HEK293 (cell line): ENCODE data around the gene SURF1.

Experiments used
- CTCF ChIA-PET: fragments of 350-600 bp; formaldehyde crosslinking; extraction: SDS; loops from one replicate; lab custom pipeline; 2021; ENCODE audit warnings: antibody characterized with exemption; lab: Yijun Ruan, JAX
- POLR2A ChIA-PET: fragments of 300-600 bp; formaldehyde crosslinking; extraction: SDS; loops from one replicate; lab custom pipeline; 2020; ENCODE audit warnings: antibody characterized with exemption, inconsistent platforms; lab: Yijun Ruan, JAX
- H3K27ac ChIP-seq: fragments of 200-500 bp; sonication (Bioruptor generic); 2 replicates; pipeline ENCODE4 v1.5.1; 2014; ENCODE audit warnings: low read depth, low read length, control low read depth, inconsistent platforms; ENCODE audit errors: extremely low read depth
- H3K36me3 ChIP-seq, 2 experiments: fragments of 200-500 bp in 1 of 2; sonication (Bioruptor generic) in 1 of 2; 1 replicate in 1 of 2; 2 replicates in 1 of 2; pipeline ENCODE4 v1.5.1; 2014 to 2017; ENCODE audit warnings: inconsistent platforms in 2 of 2, low read length in 2 of 2; ENCODE audit not compliant: control insufficient read depth in 2 of 2, insufficient read depth in 1 of 2
- H3K4me1 ChIP-seq: fragments of 200-500 bp; sonication (Bioruptor generic); 2 replicates; pipeline ENCODE4 v1.5.1; 2014; ENCODE audit warnings: mild to moderate bottlenecking, low read length, inconsistent platforms; ENCODE audit not compliant: control insufficient read depth, insufficient read depth
- H3K4me3 ChIP-seq: 2 replicates; pipeline ENCODE4 v1.5.1; 2011; ENCODE audit warnings: low read depth, mild to moderate bottlenecking, control low read depth, low read length, moderate library complexity
- H3K9me3 ChIP-seq: fragments of 200-500 bp; sonication (Bioruptor generic); 2 replicates; pipeline ENCODE4 v1.5.1; 2014; ENCODE audit warnings: low read depth, low read length, inconsistent platforms; ENCODE audit not compliant: control insufficient read depth, insufficient read depth
- HOXA7 ChIP-seq: sonication (generic); formaldehyde crosslinking; IDR thresholded peaks from 2 replicates; pipeline ENCODE4 v1.8.1; 2022; ENCODE audit warnings: missing genetic modification reagents, borderline replicate concordance
- PRDM1 ChIP-seq: fragments of 450-650 bp; formaldehyde crosslinking; IDR thresholded peaks from 2 replicates; pipeline ENCODE4; 2016; ENCODE audit warnings: missing biosample characterization, missing genetic modification characterization
- ZBTB44 ChIP-seq: fragments of 450-650 bp; IDR thresholded peaks from 2 replicates; pipeline ENCODE4 v1.5.1; 2018; ENCODE audit warnings: missing biosample characterization, mild to moderate bottlenecking, missing genetic modification characterization
- ZFP37 ChIP-seq: fragments of 450-650 bp; formaldehyde crosslinking; IDR thresholded peaks from 2 replicates; pipeline ENCODE4 v1.5.1; 2016; ENCODE audit warnings: missing biosample characterization, missing genetic modification characterization
- ZNF146 ChIP-seq: fragments of 450-650 bp; formaldehyde crosslinking; IDR thresholded peaks from 2 replicates; pipeline ENCODE4 v1.5.1; 2016; ENCODE audit warnings: missing biosample characterization, missing genetic modification characterization
- ZNF426 ChIP-seq: fragments of 450-650 bp; formaldehyde crosslinking; IDR thresholded peaks from 2 replicates; pipeline ENCODE4 v1.5.1; 2017; ENCODE audit warnings: missing biosample characterization, missing genetic modification characterization, mild to moderate bottlenecking, inconsistent platforms, moderate library complexity
- ZNF488 ChIP-seq: fragments of 450-650 bp; formaldehyde crosslinking; IDR thresholded peaks from 2 replicates; pipeline ENCODE4 v1.5.1; 2016; ENCODE audit warnings: missing biosample characterization, missing genetic modification characterization
- ZNF623 ChIP-seq: fragments of 450-650 bp; formaldehyde crosslinking; IDR thresholded peaks from 2 replicates; pipeline ENCODE4 v1.5.1; 2016; ENCODE audit warnings: missing biosample characterization, missing genetic modification characterization
- TF ChIP-seq, protein P1 (sequence below): fragments of 450-650 bp; formaldehyde crosslinking; IDR thresholded peaks from 2 replicates; pipeline ENCODE4 v1.5.1; 2016; ENCODE audit warnings: missing biosample characterization, missing genetic modification characterization
- TF ChIP-seq, protein P2 (sequence below): fragments of 450-650 bp; formaldehyde crosslinking; IDR thresholded peaks from 2 replicates; pipeline ENCODE4 v1.5.1; 2016; ENCODE audit warnings: missing biosample characterization, missing genetic modification characterization
- TF ChIP-seq, protein P3 (sequence below): fragments of 450-650 bp; formaldehyde crosslinking; IDR thresholded peaks from 2 replicates; pipeline ENCODE4 v1.5.1; 2017; ENCODE audit warnings: missing biosample characterization, missing genetic modification characterization

The SURF1 gene

GRCh38 chr9:133389562-133389961, 33.3 kb upstream of the SURF1 start (continued):
- TF ChIP-seq, protein P1, sequence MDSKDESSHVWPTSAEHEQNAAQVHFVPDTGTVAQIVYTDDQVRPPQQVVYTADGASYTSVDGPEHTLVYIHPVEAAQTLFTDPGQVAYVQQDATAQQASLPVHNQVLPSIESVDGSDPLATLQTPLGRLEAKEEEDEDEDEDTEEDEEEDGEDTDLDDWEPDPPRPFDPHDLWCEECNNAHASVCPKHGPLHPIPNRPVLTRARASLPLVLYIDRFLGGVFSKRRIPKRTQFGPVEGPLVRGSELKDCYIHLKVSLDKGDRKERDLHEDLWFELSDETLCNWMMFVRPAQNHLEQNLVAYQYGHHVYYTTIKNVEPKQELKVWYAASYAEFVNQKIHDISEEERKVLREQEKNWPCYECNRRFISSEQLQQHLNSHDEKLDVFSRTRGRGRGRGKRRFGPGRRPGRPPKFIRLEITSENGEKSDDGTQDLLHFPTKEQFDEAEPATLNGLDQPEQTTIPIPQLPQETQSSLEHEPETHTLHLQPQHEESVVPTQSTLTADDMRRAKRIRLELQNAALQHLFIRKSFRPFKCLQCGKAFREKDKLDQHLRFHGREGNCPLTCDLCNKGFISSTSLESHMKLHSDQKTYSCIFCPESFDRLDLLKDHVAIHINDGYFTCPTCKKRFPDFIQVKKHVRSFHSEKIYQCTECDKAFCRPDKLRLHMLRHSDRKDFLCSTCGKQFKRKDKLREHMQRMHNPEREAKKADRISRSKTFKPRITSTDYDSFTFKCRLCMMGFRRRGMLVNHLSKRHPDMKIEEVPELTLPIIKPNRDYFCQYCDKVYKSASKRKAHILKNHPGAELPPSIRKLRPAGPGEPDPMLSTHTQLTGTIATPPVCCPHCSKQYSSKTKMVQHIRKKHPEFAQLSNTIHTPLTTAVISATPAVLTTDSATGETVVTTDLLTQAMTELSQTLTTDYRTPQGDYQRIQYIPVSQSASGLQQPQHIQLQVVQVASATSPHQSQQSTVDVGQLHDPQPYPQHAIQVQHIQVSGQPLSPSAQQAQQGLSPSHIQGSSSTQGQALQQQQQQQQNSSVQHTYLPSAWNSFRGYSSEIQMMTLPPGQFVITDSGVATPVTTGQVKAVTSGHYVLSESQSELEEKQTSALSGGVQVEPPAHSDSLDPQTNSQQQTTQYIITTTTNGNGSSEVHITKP (tag by site-specific recombination) = no peak
- TF ChIP-seq ZFP37 (tag by site-specific recombination) (no peak), HOXA7 (no peak), ZNF623 (no peak)

- ChIA-PET POLR2A (interaction anchor here (1.0 kb wide), 1 partner anchor 36 kb away, joined by 3 read pairs; no protein-coding TSS in a partner anchor), CTCF (interaction anchor here (1.6 kb wide), 1 partner anchor 9 kb away, joined by 7 read pairs; no protein-coding TSS in a partner anchor)
- Histone ChIP-seq H3K36me3 (no peaks in the 10 kb centered on the region), H3K9me3 (no peaks in the 10 kb centered on the region), H3K27ac (no peak overlapping the region), H3K4me3 (no peak overlapping the region), H3K4me1 (no peaks in the 10 kb centered on the region)
- no peak for TF ChIP-seq ZNF488 (tag by site-specific recombination)
- TF ChIP-seq, protein P2, sequence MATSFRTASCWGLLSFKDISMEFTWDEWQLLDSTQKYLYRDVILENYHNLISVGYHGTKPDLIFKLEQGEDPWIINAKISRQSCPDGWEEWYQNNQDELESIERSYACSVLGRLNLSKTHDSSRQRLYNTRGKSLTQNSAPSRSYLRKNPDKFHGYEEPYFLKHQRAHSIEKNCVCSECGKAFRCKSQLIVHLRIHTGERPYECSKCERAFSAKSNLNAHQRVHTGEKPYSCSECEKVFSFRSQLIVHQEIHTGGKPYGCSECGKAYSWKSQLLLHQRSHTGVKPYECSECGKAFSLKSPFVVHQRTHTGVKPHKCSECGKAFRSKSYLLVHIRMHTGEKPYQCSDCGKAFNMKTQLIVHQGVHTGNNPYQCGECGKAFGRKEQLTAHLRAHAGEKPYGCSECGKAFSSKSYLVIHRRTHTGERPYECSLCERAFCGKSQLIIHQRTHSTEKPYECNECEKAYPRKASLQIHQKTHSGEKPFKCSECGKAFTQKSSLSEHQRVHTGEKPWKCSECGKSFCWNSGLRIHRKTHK = no peak
- TF ChIP-seq PRDM1 (tag by site-specific recombination) = no peak
- TF ChIP-seq ZNF426 (tag by site-specific recombination) = no peak
- TF ChIP-seq, protein P3, sequence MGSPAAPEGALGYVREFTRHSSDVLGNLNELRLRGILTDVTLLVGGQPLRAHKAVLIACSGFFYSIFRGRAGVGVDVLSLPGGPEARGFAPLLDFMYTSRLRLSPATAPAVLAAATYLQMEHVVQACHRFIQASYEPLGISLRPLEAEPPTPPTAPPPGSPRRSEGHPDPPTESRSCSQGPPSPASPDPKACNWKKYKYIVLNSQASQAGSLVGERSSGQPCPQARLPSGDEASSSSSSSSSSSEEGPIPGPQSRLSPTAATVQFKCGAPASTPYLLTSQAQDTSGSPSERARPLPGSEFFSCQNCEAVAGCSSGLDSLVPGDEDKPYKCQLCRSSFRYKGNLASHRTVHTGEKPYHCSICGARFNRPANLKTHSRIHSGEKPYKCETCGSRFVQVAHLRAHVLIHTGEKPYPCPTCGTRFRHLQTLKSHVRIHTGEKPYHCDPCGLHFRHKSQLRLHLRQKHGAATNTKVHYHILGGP = no peak
Observed at GRCh38 chr9:133389025-133389557, 32.8 kb upstream of the SURF1 start.

DNA sequence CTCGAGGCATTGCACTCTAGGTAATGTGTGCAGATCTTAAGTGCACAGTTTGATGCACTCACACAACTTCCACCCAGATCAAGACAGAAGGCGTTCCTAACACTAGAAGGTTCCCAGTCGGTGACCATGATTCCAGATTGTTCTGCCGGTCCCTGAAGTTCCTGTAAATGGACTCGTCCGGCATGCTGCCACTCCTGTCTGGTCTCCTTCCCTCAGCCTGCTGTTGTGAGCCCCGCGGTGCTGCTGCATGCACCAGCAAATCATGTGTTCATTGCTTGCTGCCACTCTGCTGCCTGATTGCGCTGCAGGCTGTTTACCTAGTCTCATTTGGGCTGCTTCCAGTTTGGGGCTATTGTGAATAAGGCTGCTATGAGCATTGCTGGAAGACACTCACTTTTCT, 31.4 kb upstream of the SURF1 start:
- Histone ChIP-seq H3K4me1 (no peaks in the 10 kb centered on the region), H3K27ac (no peak overlapping the region), H3K9me3 (no peaks in the 10 kb centered on the region), H3K4me3 (no peak overlapping the region), H3K36me3 (no peaks in the 10 kb centered on the region)
- ChIA-PET POLR2A (interaction anchor here (1.1 kb wide), 1 partner anchor 40 kb away, joined by 3 read pairs; the partner anchor contains the start of genes MED22 and RPL7A), CTCF (no interaction called here)
- TF ChIP-seq ZNF146 (no peak), ZBTB44 (tag by site-specific recombination) (peak; percentile 87; the same call in 1 of the 2 replicates)
- TF ChIP-seq, protein P1 (tag by site-specific recombination) = peak; percentile 65
